ENCODE measurements around the gene AMER2. TPM values are rescaled to one million over a fixed set of nuclear protein-coding genes. Genes with fewer than 3 reads are reported as not detected.
A peak's percentile ranks its signal among the peaks of the same experiment; 100 is the strongest.

The AMER2 gene
- total and polyA plus RNA-seq, 11 donors = not detected

DNA sequence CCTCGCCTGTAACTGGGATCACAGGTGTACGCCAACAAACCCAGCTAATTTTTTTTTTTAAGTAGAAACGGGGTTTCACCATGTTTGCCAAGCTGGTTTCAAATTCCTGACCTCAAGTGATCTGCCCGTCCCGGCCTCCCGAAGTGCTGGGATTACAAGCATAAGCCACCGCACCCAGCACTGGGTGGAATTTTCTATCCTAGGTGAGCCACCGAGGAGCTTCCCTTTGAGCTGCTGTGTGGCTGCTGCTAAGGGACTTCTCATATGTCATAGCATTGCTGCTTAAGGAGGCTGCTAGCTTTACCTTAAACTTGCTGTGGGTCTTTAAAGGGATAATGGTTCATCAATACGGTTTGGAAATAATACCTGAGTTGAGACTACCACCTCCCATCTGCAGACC lies 2.9 kb upstream of the AMER2 start:
- Histone ChIP-seq H3K4me1 (peaks cover 0 to 18% (median 5%) of the 10 kb centered on the region in 12 donors), H3K27ac (no peak overlapping the region), H3K4me3 (no peak overlapping the region), H3K36me3 (no peaks in the 10 kb centered on the region), H3K27me3 (peaks cover 20 to 76% (median 39%) of the 10 kb centered on the region in 9 donors), H3K9me3 (peaks cover 0 to 3% (median 0%) of the 10 kb centered on the region in 12 donors)
- intact Hi-C loops (cut with DNase I) = no loop called here
- no peak for TF ChIP-seq POLR2A (IDR thresholded peaks at IDR 0.05)
- DNase-seq (no peak), ATAC-seq (no peak)
- WGBS, 4 donors = 85 to 89% (median 87%) methylated on average over 9 of the region's 9 CpGs

DNA sequence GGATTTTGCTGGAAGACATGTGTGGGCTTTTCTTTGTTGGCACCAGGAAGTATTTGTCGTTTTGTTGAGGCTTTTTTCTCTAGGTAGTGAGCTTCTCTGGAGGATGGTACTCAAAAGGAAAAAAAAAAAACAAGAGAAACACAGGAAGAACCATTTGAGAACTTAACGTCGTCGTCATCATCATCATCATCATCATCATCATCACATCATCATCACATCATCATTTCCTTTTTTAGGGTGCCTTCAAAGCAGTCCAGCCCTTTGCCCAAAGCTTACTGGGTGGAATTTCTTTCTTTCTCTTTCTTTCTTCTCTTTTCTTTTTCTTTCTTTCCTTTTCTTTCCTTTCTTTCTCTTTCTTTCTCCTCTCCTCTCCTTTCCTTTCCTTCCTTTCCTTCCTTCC lies 2.2 kb upstream of the AMER2 start:
- H3K9me3 ChIP-seq = peaks cover 0 to 3% (median 0%) of the 10 kb centered on the region in 12 donors
- TF ChIP-seq CTCF (IDR thresholded peaks at IDR 0.05) (no peak), POLR2A (IDR thresholded peaks at IDR 0.05) (no peak)
- DNase-seq = no peak
- WGBS, 4 donors = 66 to 79% (median 71%) methylated on average over 4 of the region's 4 CpGs
- no peak overlapping the region for H3K27ac ChIP-seq
- intact Hi-C loops (cut with DNase I) = no loop called here
- peaks cover 0 to 18% (median 5%) of the 10 kb centered on the region in 12 donors for H3K4me1 ChIP-seq
- peaks cover 27 to 79% (median 46%) of the 10 kb centered on the region in 9 donors for H3K27me3 ChIP-seq
- no peak for ATAC-seq
- no peak overlapping the region for H3K4me3 ChIP-seq
- no peaks in the 10 kb centered on the region for H3K36me3 ChIP-seq

DNA sequence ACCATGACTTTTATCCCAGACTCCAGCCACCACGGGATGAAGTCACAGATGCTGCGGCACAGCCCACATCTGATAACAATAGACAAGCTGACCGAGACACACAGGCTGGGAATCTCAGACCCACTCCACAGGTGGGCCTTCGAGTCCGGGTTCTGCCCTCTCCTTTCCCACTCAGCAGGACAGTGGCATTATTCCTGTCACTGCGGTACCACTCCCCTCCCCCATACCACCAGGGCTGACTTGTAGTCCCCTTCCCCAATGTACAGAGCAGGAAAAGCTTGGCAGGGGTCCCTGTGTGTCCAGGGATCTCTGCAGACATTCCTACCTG lies 179 bp upstream of the AMER2 start:
- TF ChIP-seq CTCF (IDR thresholded peaks at IDR 0.05) = no peak
- TF ChIP-seq POLR2A (IDR thresholded peaks at IDR 0.05) = no peak
- no peak for ATAC-seq
- DNase-seq = no peak
- Histone ChIP-seq H3K9me3 (no peaks in the 10 kb centered on the region), H3K36me3 (no peaks in the 10 kb centered on the region), H3K4me1 (peaks cover 0 to 18% (median 5%) of the 10 kb centered on the region in 12 donors), H3K27ac (no peak overlapping the region), H3K4me3 (no peak overlapping the region), H3K27me3 (peaks cover 27 to 82% (median 46%) of the 10 kb centered on the region in 9 donors)
- 13 to 30% (median 24%) methylated on average over 6 of the region's 6 CpGs for whole genome bisulfite sequencing, 4 donors
- intact Hi-C loops (cut with DNase I) = no loop called here

GRCh38 chr13:25171170-25171516 lies 945 bp downstream of the AMER2 start:
- no peak for TF ChIP-seq CTCF (IDR thresholded peaks at IDR 0.05)
- no peak for TF ChIP-seq POLR2A (IDR thresholded peaks at IDR 0.05)
- intact Hi-C loops (cut with DNase I) = no loop called here
- no peak for DNase-seq
- WGBS, 4 donors = 1 to 2% (median 1%) methylated on average over 21 to 36 of the region's 36 CpGs
- Histone ChIP-seq H3K27ac (no peak overlapping the region), H3K36me3 (no peaks in the 10 kb centered on the region), H3K4me1 (peaks cover 0 to 18% (median 5%) of the 10 kb centered on the region in 12 donors), H3K27me3 (peaks cover 27 to 77% (median 46%) of the 10 kb centered on the region in 9 donors), H3K9me3 (no peaks in the 10 kb centered on the region), H3K4me3 (peak overlapping the region; percentile 8 to 44 (median 33))
- no peak for ATAC-seq

DNA sequence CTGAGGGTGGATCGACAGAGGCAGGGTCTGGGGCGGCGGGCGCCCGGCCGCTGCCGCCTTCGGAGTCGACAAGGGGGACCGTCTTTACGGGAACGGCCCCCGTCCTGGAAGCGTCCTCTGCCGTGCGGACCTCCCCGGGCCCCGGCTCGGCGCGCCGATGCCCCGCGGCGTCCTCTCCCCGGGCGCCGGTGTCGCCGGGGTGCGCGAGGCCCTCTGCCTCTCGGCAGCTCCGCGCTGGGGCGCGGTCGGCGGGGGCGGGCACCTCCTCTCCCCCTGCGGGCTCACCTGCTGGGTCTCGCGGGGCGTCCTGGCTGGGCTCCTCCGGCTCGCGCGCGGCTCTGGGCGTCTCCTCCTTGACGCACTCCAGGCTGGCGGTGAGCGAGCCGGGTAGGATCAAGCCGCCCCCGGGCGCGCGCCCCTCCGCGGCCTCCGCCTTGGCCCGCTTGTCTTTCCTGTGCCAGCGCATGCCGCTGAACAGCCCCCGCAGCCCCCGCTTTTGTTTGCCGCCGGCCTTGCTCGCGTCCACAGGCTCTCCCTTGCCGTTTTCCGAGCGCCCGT lies 1.5 kb downstream of the AMER2 start:
- H3K27ac ChIP-seq = no peak overlapping the region
- no peak for ATAC-seq
- peaks cover 27 to 77% (median 41%) of the 10 kb centered on the region in 9 donors for H3K27me3 ChIP-seq
- H3K9me3 ChIP-seq = no peaks in the 10 kb centered on the region
- intact Hi-C loops (cut with DNase I) = no loop called here
- no peak for DNase-seq
- TF ChIP-seq POLR2A (IDR thresholded peaks at IDR 0.05) = no peak
- TF ChIP-seq CTCF (IDR thresholded peaks at IDR 0.05) = no peak
- peak overlapping the region in 5 of 12 donors; percentile 32 to 44 (median 38) for H3K4me3 ChIP-seq
- peaks cover 0 to 18% (median 5%) of the 10 kb centered on the region in 12 donors for H3K4me1 ChIP-seq
- 1 to 5% (median 2%) methylated on average over 19 to 75 of the region's 75 CpGs for WGBS, 4 donors
- no peaks in the 10 kb centered on the region for H3K36me3 ChIP-seq

All from heart left ventricle (tissue), 16 donors.